CD4-positive, alpha-beta T cell (primary cell): ENCODE results near the gene PTPRN2. TPM values are rescaled to one million over a fixed set of nuclear protein-coding genes. Genes with fewer than 3 reads are reported as not detected.

Experiments
- ATAC-seq: fragments of 200-7000 bp; cut with Tn5 transposase; one replicate; pipeline ENCODE4 v1.10.0; 2022; ENCODE audit warnings: mild to moderate bottlenecking; ENCODE audit not compliant: poor library complexity
- CTCF ChIA-PET: fragments of 350-600 bp; sonication (Branson Sonifier 250); formaldehyde crosslinking; loops from one replicate; lab custom pipeline; 2021; ENCODE audit warnings: antibody characterized with exemption, inconsistent platforms; lab: Charles Lee
- POLR2A ChIA-PET: fragments of 350-600 bp; sonication (Branson Sonifier 250); formaldehyde crosslinking; loops from one replicate; lab custom pipeline; 2021; ENCODE audit warnings: antibody characterized with exemption, inconsistent platforms; lab: Charles Lee
- DNase-seq, 14 experiments: peaks; one replicate each; pipeline ENCODE4 v3.0.0-alpha.2; 2013 to 2020; ENCODE audit warnings: mixed read lengths in 2 of 14
- H3K27ac ChIP-seq, 2 donors: one replicate each; pipeline versions ENCODE4 v1.5.1 to v1.7.0; 2013; ENCODE audit warnings: low read length in 2 of 2, low read depth in 1 of 2, mild to moderate bottlenecking in 1 of 2
- H3K27me3 ChIP-seq, 2 experiments: 1 replicate in 1 of 2; 2 replicates in 1 of 2; pipeline versions ENCODE4 v1.6.1 to v1.7.0; 2013; ENCODE audit warnings: low read length in 2 of 2, control low read depth in 1 of 2, mild to moderate bottlenecking in 1 of 2, moderate library complexity in 1 of 2; ENCODE audit not compliant: insufficient read depth in 2 of 2, control insufficient read depth in 1 of 2
- H3K36me3 ChIP-seq: one replicate; pipeline ENCODE4 v1.6.1; 2013; ENCODE audit warnings: low read length, control low read depth; ENCODE audit not compliant: insufficient read depth
- H3K4me1 ChIP-seq: one replicate; pipeline ENCODE4 v1.6.1; 2013; ENCODE audit warnings: low read length, control low read depth; ENCODE audit not compliant: insufficient read depth
- H3K4me3 ChIP-seq: one replicate; pipeline ENCODE4 v1.5.1; 2013; ENCODE audit warnings: mild to moderate bottlenecking, low read length, moderate library complexity
- H3K9me3 ChIP-seq, 2 experiments: 1 replicate in 1 of 2; 2 replicates in 1 of 2; pipeline versions ENCODE4 v1.6.1 to v1.7.0; 2013; ENCODE audit warnings: low read length in 2 of 2, mild to moderate bottlenecking in 2 of 2, control low read depth in 1 of 2, moderate library complexity in 1 of 2; ENCODE audit not compliant: control insufficient read depth in 1 of 2, insufficient read depth in 1 of 2
- H3K27ac Mint-ChIP-seq: one replicate; pipeline ENCODE4 v1.8.0; 2020; ENCODE audit warnings: mixed read lengths
- H3K27me3 Mint-ChIP-seq: one replicate; pipeline ENCODE4 v1.8.0; 2021; ENCODE audit warnings: mixed read lengths
- H3K36me3 Mint-ChIP-seq: one replicate; pipeline ENCODE4 v1.8.0; 2021; ENCODE audit warnings: low read depth, mixed read lengths
- H3K4me1 Mint-ChIP-seq: one replicate; pipeline ENCODE4 v1.8.0; 2021; ENCODE audit warnings: low read depth, mixed read lengths
- H3K4me3 Mint-ChIP-seq: one replicate; pipeline ENCODE4 v1.8.0; 2020; ENCODE audit warnings: mild to moderate bottlenecking, mixed read lengths
- H3K9me3 Mint-ChIP-seq: one replicate; pipeline ENCODE4 v1.8.0; 2020; ENCODE audit warnings: mixed read lengths
- intact Hi-C, 2 experiments: fragments of 100-400 bp; cut with DNase I in 1 of 2; cut with micrococcal nuclease in 1 of 2; formaldehyde crosslinking; loops; one replicate each; pipeline versions ENCODE4 v1.15.1 to v1.9.0; 2023 to 2025; cut with DNase I, micrococcal nuclease
- total RNA-seq, 174 experiments: library from RNA in 2 of 174; stranded (reverse) in 2 of 174; gene quantifications; one replicate each; pipeline ENCODE4 v1.2.3 and lab custom pipeline; 2021 to 2026
- TF ChIP-seq, protein P1 (sequence below): fragments of 200-600 bp; IDR thresholded peaks from one replicate; pipeline ENCODE4 v1.8.0; 2022; ENCODE audit warnings: antibody characterized with exemption, mild to moderate bottlenecking

PTPRN2 gene
- total RNA-seq, 2 experiments from 2014 or later, result 0.34 to 0.44 TPM

DNA sequence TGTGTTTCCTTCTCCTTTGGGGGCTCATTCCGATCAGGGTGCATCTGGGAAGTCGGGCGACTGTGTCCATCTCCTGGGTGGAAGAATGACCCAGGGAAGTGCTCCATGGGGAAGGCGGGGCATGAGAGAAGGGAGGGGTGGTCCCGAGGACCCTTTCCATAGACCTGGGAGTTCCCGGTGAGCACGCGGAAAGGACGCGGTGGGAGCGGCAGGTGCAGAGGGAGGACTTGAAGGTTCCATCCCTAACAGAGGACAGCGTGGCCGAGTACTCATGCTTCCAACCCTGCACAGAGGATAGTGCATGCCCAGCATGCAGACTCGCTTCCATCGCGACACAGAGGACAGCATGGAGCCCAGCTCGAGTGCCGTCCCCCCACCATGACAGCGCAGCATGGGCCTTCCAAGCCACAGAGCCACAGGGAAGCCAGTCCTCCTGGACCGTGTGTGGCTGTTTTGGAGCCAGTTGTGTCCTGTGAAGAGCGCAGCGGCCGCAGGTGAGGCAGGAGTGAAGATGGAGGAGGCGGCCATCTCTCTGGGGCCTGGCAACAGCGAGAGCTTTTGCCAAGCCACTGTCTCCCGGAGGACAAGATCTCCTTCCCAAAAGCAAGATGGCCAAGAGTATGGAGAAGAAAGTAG is 969.4 kb downstream of the PTPRN2 start:
- H3K27me3 Mint-ChIP-seq, result no peaks in the 10 kb centered on the region
- intact Hi-C loops, result no loop called here
- peaks cover 42% of the 10 kb centered on the region for H3K4me1 Mint-ChIP-seq
- no peaks in the 10 kb centered on the region for H3K9me3 Mint-ChIP-seq
- TF ChIP-seq, protein P1, sequence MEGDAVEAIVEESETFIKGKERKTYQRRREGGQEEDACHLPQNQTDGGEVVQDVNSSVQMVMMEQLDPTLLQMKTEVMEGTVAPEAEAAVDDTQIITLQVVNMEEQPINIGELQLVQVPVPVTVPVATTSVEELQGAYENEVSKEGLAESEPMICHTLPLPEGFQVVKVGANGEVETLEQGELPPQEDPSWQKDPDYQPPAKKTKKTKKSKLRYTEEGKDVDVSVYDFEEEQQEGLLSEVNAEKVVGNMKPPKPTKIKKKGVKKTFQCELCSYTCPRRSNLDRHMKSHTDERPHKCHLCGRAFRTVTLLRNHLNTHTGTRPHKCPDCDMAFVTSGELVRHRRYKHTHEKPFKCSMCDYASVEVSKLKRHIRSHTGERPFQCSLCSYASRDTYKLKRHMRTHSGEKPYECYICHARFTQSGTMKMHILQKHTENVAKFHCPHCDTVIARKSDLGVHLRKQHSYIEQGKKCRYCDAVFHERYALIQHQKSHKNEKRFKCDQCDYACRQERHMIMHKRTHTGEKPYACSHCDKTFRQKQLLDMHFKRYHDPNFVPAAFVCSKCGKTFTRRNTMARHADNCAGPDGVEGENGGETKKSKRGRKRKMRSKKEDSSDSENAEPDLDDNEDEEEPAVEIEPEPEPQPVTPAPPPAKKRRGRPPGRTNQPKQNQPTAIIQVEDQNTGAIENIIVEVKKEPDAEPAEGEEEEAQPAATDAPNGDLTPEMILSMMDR, result no peak
- Histone ChIP-seq H3K27ac (no peak overlapping the region), H3K27me3 (no peaks in the 10 kb centered on the region), H3K4me1 (peaks cover 29% of the 10 kb centered on the region), H3K4me3 (no peak overlapping the region), H3K9me3 (peaks cover 0 to 25% of the 10 kb centered on the region in 2 experiments), H3K36me3 (no peaks in the 10 kb centered on the region)
- POLR2A ChIA-PET, result no interaction called here
- no peak for ATAC-seq
- no peaks in the 10 kb centered on the region for H3K36me3 Mint-ChIP-seq
- CTCF ChIA-PET, result no interaction called here
- no peak overlapping the region for H3K4me3 Mint-ChIP-seq
- DNase-seq, result no peak
- no peak overlapping the region for H3K27ac Mint-ChIP-seq

DNA sequence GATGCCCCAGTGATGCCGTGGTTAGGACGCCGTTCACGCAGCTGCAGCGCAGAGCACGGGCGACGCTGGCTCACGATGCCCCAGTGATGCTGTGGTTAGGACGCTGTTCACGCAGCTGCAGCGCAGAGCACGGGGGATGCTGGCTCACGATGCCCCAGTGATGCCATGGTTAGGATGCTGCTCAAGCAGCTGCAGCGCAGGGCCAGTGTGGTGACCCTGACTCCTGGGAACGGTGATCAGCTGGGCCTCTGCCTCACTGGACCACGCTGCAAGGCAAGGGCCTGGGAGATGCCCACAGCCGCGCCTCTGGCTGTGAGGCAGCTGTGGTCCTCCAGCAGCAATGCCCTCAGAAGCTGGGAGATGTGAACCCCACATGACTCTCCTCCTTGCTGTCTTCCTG is 970.2 kb downstream of the PTPRN2 start:
- Histone ChIP-seq H3K9me3 (peaks cover 0 to 26% of the 10 kb centered on the region in 2 experiments), H3K4me1 (peaks cover 31% of the 10 kb centered on the region), H3K4me3 (no peak overlapping the region), H3K36me3 (no peaks in the 10 kb centered on the region), H3K27ac (no peak overlapping the region), H3K27me3 (no peaks in the 10 kb centered on the region)
- Mint-ChIP-seq H3K27me3 (no peaks in the 10 kb centered on the region), H3K27ac (no peak overlapping the region), H3K36me3 (peaks cover 1% of the 10 kb centered on the region), H3K9me3 (no peaks in the 10 kb centered on the region), H3K4me3 (no peak overlapping the region), H3K4me1 (peaks cover 38% of the 10 kb centered on the region)
- intact Hi-C loops, result no loop called here
- ATAC-seq (no peak), DNase-seq (no peak)
- TF ChIP-seq, protein P1, result no peak
- CTCF ChIA-PET, result no interaction called here
- POLR2A ChIA-PET, result no interaction called here

DNA sequence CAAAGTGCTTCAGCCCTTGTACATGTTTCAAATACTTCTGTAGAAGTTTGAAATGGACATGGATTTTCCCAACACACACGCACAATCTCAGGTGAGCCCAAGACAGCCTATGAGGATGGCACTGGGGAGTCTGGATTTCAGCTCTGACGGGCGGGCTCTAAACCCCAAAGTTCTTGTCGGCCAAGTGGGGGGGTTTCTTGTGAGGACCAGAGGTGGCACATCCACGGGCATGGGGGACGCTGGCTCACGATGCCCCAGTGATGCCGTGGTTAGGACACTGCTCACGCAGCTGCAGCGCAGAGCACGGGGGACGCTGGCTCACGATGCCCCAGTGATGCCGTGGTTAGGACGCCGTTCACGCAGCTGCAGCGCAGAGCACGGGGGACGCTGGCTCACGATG is 970.7 kb downstream of the PTPRN2 start:
- peaks cover 37% of the 10 kb centered on the region for H3K4me1 Mint-ChIP-seq
- no peak overlapping the region for H3K27ac ChIP-seq
- intact Hi-C loops, result no loop called here
- no peaks in the 10 kb centered on the region for H3K27me3 ChIP-seq
- peaks cover 5% of the 10 kb centered on the region for H3K36me3 Mint-ChIP-seq
- no peak overlapping the region for H3K4me3 ChIP-seq
- H3K4me1 ChIP-seq, result peaks cover 31% of the 10 kb centered on the region
- ChIA-PET CTCF (no interaction called here), POLR2A (no interaction called here)
- H3K4me3 Mint-ChIP-seq, result no peak overlapping the region
- peaks cover 0 to 30% of the 10 kb centered on the region in 2 experiments for H3K9me3 ChIP-seq
- ATAC-seq, result no peak
- TF ChIP-seq, protein P1, result no peak
- H3K9me3 Mint-ChIP-seq, result no peaks in the 10 kb centered on the region
- H3K36me3 ChIP-seq, result no peaks in the 10 kb centered on the region
- no peak overlapping the region for H3K27ac Mint-ChIP-seq
- no peak for DNase-seq
- no peaks in the 10 kb centered on the region for H3K27me3 Mint-ChIP-seq
